GM21360 (cell line): ENCODE results near the gene MTARC2.
A peak's percentile ranks its signal among the peaks of the same experiment; 100 is the strongest.

Experiments used
- ATAC-seq: cut with Tn5 transposase; IDR thresholded peaks from one replicate; pipeline ENCODE4 v1.9.1; 2021; ENCODE audit warnings: mild to moderate bottlenecking, moderate library complexity; ENCODE audit not compliant: unreplicated experiment

MTARC2 gene

DNA sequence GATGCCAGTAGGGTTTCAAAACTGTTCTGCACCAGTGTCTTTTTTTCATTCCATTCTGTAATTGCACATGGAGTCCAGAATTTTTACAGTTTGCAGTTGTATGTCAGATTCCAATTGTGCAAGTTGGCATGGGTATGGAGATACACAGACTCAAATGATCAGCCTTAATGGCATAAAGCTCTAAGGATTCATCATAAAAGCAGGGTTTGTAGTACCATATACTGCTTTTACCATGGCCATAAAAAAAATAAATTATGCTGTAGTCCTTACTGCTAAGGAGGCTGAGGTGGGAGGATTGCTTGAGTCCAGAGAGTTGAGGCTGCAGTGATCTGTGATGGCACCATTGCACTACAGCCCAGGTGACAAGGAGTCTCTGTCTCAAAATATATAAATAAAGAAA lies 48.9 kb downstream of the MTARC2 start:
- ATAC-seq, result no peak

DNA sequence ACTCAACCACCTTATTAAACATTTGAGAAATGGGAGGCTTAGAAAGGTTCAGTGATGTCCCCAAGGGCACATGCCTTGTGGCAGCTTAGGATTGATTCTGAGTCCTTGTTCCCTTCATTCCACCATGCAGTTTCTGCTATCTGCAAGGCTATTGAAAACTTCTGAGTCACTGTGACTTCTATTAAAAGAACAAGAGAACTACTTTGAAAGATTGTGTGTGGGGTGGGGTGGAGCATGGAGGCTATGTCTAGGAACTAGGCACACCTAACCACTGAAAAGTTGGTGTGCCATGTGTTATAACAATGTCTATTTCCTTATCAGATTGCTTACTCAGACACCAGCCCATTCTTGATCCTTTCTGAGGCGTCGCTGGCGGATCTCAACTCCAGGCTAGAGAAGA lies 49.4 kb downstream of the MTARC2 start:
- ATAC-seq, result no peak

- no peak for ATAC-seq
Measured at GRCh38 chr1:220798338-220798737, 50.2 kb downstream of the MTARC2 start.

DNA sequence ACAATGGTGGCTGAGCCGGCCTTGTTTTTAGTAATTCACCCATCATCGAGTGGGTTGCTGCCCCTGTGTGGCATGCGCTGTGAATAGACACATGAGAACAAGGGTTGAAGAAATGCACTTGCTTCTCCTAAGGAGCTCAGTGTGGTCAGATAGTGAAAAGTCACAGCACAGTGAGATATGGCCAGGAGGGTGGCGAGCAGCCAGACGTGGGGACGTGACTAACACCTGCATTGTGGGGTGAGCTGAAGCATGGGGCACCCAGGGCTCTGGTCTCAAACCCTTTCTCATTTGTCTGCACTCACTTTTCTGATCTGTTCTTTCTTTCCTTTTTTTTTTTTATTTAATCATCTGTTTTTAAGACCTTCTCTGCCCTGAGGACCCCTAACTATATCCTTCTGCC lies 52.1 kb downstream of the MTARC2 start:
- no peak for ATAC-seq

DNA sequence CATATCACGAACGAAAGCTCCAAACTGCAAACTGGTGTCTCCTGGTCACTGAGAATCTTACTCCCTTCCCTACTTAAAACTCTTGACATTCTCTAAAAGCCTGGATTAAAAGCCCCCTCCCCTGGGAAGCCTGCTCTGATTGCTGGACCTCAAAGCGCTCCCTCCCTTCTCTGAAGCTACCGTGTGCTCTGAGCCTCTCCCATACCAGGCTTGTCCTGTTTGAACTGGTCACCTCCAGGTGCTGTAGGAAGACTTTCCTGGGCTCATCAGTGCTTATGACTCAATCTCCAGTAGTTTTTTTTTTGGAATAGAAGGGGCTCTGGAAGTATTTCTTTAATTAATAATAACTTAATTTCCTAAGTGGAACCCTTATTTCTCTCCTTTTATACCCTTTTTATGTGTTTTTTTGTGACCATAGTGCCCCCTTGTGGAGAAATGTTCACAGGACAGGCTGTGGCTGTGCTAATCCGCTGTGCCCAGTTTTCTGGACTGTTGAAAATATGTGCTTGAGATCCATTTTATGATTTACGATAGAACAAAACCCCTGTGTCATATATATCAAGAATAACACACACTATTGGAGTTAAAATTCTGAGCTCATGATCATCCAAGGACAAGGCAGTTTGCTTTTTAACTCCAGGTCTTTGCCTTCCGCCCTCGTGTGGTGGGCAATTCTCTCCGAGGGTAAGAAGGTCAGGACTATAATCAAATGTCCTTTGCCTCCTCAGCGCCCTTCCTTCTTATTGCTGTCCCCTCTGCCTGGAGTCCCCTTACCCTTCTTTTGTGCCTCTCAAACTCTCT lies 55.5 kb downstream of the MTARC2 start:
- ATAC-seq, result peak; percentile 72

DNA sequence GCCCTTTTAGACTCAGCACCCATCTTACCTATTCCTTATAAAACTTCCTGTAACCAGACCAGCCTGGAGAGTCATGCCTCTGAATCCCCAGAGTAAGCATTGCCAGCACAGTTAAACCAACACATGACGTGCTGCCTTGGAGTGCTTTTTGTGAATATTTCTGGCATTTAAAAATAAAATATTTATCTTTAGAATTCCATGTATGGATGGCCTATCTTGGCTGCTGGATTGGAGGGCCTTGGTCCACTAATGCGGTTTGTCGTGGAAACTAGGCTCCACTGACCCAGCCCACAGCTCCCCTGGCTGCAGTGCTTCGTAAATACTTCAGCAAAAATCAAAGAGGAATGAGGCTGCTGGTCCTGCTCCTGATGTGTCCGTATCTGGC lies 56.1 kb downstream of the MTARC2 start:
- no peak for ATAC-seq

DNA sequence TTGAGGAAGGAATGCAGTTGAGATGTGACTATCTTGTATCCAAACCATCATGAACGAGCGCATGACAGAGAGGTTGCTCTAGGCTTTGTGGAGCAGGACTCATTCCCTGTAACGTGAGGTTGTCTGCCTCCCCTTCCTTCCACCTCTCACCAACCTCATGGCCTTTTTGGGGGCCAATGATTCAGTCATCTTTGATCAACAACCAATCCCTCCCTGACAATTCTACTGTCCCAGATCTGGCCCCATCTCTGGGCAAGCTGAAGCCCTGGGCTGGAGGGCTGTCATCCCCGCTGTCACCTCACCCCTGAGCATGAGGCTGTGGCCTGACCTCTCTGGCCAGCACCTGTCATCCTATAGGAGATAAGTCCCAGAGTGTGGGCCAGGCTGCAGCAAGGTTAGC lies 58.3 kb downstream of the MTARC2 start:
- ATAC-seq, result no peak

GRCh38 chr1:220807726-220808125 lies 59.6 kb downstream of the MTARC2 start:
- no peak for ATAC-seq

GRCh38 chr1:220808345-220809186 lies 60.4 kb downstream of the MTARC2 start:
- ATAC-seq, result no peak

- ATAC-seq, result no peak
Measured at GRCh38 chr1:220809187-220809550, 61.0 kb downstream of the MTARC2 start.

DNA sequence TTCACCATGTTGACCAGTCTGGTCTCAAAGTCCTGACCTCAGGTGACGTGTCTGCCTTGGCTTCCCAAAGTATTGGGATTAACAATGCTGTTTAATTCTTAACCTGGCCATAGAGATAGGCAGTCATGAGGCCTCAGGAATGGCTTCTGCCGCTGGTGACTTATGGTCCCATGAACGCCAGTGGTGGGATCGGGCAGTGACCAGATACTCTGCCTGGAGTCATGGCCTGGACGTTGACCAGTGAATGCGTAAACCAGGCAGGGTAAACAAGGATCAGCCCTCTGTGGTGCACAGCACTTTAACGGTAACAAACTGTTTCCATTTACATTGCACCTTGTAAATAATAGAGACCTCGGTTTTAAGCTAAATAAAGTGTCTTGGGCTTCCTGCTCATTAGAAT lies 61.6 kb downstream of the MTARC2 start:
- ATAC-seq, result no peak

DNA sequence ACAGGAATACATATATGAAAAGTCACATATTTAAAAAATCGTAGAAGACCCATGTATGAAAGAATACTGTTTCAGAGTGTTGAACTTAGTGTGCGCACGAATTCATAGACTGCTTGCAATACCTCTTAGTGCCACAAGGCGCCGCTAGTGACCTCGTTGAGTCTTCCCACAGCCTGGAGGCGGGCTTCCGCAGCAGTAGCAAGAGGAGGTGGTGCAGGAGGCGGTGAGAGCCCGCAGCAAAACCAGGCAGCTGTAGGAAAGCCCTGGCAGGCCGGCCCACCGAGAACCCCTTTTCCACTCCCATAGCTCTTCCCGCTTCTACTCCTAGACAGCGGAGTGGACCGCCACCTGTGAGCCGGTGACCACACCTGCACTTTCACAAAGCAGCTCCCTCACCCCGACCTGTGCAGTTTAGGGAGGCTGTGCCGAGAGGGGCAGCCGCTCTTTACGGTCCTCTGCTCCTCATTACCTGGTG lies 62.1 kb downstream of the MTARC2 start:
- ATAC-seq, result peak; percentile 96

DNA sequence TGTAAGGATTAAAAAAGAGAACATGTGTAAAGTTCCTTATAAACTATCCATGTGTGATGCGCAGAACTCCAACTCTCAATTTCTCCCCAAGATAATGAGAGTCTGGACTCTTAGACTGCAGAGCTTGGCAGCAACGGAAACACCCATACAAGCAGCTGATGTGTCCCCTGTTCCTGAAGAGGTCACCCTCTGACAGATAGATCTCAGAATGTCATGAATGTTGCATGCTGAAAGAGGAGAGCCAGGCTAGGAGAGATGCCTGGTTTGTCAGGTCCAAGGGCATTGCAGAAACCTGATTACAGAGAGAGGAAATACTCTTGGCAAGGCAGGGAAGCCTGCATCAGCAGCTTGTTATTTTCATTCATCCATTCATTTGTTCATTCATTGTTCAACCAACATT lies 62.8 kb downstream of the MTARC2 start:
- ATAC-seq, result no peak

- ATAC-seq, result no peak
Measured at GRCh38 chr1:220811695-220812094, 63.6 kb downstream of the MTARC2 start.

- no peak for ATAC-seq
Measured at GRCh38 chr1:220812308-220812707, 64.2 kb downstream of the MTARC2 start.

DNA sequence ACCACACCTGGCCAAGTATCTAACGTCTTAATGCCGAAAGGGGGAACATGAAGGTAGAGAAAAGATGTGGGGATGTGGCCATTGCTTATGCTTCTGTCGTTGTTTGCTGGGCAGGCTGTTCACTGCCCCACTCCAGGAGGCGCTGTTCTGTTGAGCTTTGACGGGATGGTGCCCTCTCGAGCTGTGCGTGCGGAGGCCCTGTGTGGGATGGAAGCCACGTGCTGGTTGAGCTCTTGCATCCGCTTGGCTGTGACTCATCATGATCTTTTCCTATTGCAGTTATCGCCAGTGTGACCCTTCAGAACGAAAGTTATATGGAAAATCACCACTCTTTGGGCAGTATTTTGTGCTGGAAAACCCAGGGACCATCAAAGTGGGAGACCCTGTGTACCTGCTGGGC lies 64.9 kb downstream of the MTARC2 start:
- ATAC-seq, result no peak

DNA sequence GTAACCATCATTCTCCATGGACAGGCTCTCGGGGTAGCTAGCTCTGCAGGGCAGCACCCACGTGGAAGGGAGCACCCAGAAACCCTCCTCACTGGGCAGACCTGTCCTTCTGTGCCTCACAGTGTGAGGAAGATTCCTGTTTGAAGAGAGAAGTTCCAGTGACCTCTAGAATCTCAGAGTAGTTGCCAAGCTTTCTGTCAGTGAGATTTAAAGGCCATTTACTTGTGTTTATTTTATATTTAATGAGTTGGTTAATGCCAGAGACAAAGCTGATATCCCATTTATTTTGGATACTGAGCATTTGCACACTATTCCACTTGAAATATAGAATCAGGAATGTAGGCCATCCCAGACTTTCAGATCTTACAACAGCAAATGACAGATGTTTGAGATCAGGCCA lies 67.3 kb downstream of the MTARC2 start:
- no peak for ATAC-seq

- no peak for ATAC-seq
Measured at GRCh38 chr1:220817907-220818306, 69.8 kb downstream of the MTARC2 start.

GRCh38 chr1:220818421-220819173 lies 70.5 kb downstream of the MTARC2 start:
- no peak for ATAC-seq

- no peak for ATAC-seq
Measured at GRCh38 chr1:220819467-220820026, 71.4 kb downstream of the MTARC2 start.
